GM23338 (cell line): ENCODE results near the gene FAM136A. TPM values are rescaled to one million over a fixed set of nuclear protein-coding genes. Genes with fewer than 3 reads are reported as not detected.

Source experiments
- ATAC-seq: fragments of 200-7000 bp; cut with Tn5 transposase; 3 replicates; pipeline ENCODE4 v1.9.1; 2020
- DNase-seq: peaks from one replicate; pipeline ENCODE4 v3.0.0-alpha.2; 2015; ENCODE audit warnings: low spot score
- H2AFZ ChIP-seq: fragments of 200-600 bp; sonication (generic); 2 replicates; pipeline ENCODE4 v1.8.0; 2016; ENCODE audit warnings: antibody characterized with exemption, mild to moderate bottlenecking, moderate library complexity
- H3F3A ChIP-seq: fragments of 200-600 bp; sonication (generic); replicated peaks from 2 replicates; pipeline ENCODE4 v1.8.0; 2017; ENCODE audit warnings: antibody characterized with exemption, mixed run types, low read depth
- H3K27ac ChIP-seq: fragments of 200-600 bp; sonication (generic); 2 replicates; pipeline ENCODE4 v1.6.1; 2016; ENCODE audit warnings: low read depth
- H3K27me3 ChIP-seq: fragments of 200-600 bp; sonication (generic); 2 replicates; pipeline ENCODE4 v1.8.0; 2016; ENCODE audit warnings: mild to moderate bottlenecking, mixed run types, moderate library complexity; ENCODE audit not compliant: insufficient read depth
- H3K36me3 ChIP-seq: fragments of 200-600 bp; sonication (generic); 2 replicates; pipeline ENCODE4 v1.8.0; 2016; ENCODE audit warnings: mild to moderate bottlenecking; ENCODE audit not compliant: insufficient read depth
- H3K4me1 ChIP-seq: fragments of 200-600 bp; sonication (generic); 2 replicates; pipeline ENCODE4 v1.8.0; 2016; ENCODE audit warnings: mild to moderate bottlenecking, moderate library complexity; ENCODE audit not compliant: insufficient read depth
- H3K4me2 ChIP-seq: fragments of 200-600 bp; sonication (generic); 2 replicates; pipeline ENCODE4 v1.7.1; 2017; ENCODE audit warnings: mixed run types
- H3K4me3 ChIP-seq: fragments of 200-600 bp; sonication (generic); 2 replicates; pipeline ENCODE4 v1.6.1; 2016; ENCODE audit warnings: mixed run types
- H3K79me2 ChIP-seq: fragments of 200-600 bp; sonication (generic); replicated peaks from 2 replicates; pipeline ENCODE4 v1.8.0; 2017; ENCODE audit warnings: mild to moderate bottlenecking; ENCODE audit not compliant: insufficient read depth
- H3K9me2 ChIP-seq: fragments of 200-600 bp; sonication (generic); 2 replicates; pipeline ENCODE4 v1.8.0; 2017; ENCODE audit not compliant: insufficient read depth
- H4K20me1 ChIP-seq: fragments of 200-600 bp; sonication (generic); replicated peaks from 2 replicates; pipeline ENCODE4 v1.8.0; 2017; ENCODE audit warnings: mild to moderate bottlenecking; ENCODE audit not compliant: insufficient read depth
- H3K27ac Mint-ChIP-seq: 2 replicates; pipeline ENCODE4 v1.8.0; 2020; ENCODE audit warnings: inconsistent platforms, mild to moderate bottlenecking, moderate library complexity, mixed read lengths
- H3K27me3 Mint-ChIP-seq: 3 replicates; pipeline ENCODE4 v1.8.0; 2022; ENCODE audit warnings: low read depth, mild to moderate bottlenecking, moderate library complexity, mixed read lengths, inconsistent platforms; ENCODE audit not compliant: insufficient read depth, poor library complexity
- H3K36me3 Mint-ChIP-seq: 3 replicates; pipeline ENCODE4 v1.8.0; 2021; ENCODE audit warnings: low read depth, mild to moderate bottlenecking, inconsistent platforms, moderate library complexity, mixed read lengths
- H3K4me1 Mint-ChIP-seq: 3 replicates; pipeline ENCODE4 v1.8.0; 2020; ENCODE audit warnings: mild to moderate bottlenecking, inconsistent platforms, mixed read lengths
- H3K4me3 Mint-ChIP-seq: 3 replicates; pipeline ENCODE4 v1.8.0; 2021; ENCODE audit warnings: moderate library complexity, mild to moderate bottlenecking, inconsistent platforms, mixed read lengths
- H3K9me3 Mint-ChIP-seq: 3 replicates; pipeline ENCODE4 v1.8.0; 2020; ENCODE audit warnings: moderate library complexity, mild to moderate bottlenecking, inconsistent platforms, mixed read lengths
- CREB1 ChIP-seq: fragments of 250-450 bp; sonication (Bioruptor Pico); IDR thresholded peaks from 2 replicates; pipeline ENCODE4 v1.5.0; 2020; ENCODE audit warnings: low read depth, mild to moderate bottlenecking, moderate library complexity
- EZH2 ChIP-seq: fragments of 200-600 bp; sonication (generic); IDR thresholded peaks from one replicate; pipeline ENCODE4 v1.8.0; 2017; ENCODE audit warnings: antibody characterized with exemption, mild to moderate bottlenecking, low read depth; ENCODE audit not compliant: unreplicated experiment
- EZH2phosphoT487 ChIP-seq: fragments of 200-600 bp; sonication (generic); IDR thresholded peaks from one replicate; pipeline ENCODE4 v1.8.1; 2018; ENCODE audit warnings: antibody characterized with exemption; ENCODE audit not compliant: unreplicated experiment
- JUNB ChIP-seq: IDR thresholded peaks from one replicate; pipeline ENCODE4 v1.6.1; 2016; ENCODE audit warnings: antibody characterized with exemption; ENCODE audit not compliant: unreplicated experiment
- NANOG ChIP-seq: IDR thresholded peaks from 2 replicates; pipeline ENCODE4 v1.6.1; 2016; ENCODE audit warnings: antibody characterized with exemption, borderline replicate concordance
- POLR2AphosphoS5 ChIP-seq: IDR thresholded peaks from 2 replicates; pipeline ENCODE4 v1.6.1; 2016; ENCODE audit warnings: antibody characterized with exemption, low read depth
- STAT1 ChIP-seq: IDR thresholded peaks from one replicate; pipeline ENCODE4 v1.6.1; 2016; ENCODE audit warnings: antibody characterized with exemption; ENCODE audit not compliant: unreplicated experiment
- ZNF114 ChIP-seq: fragments of 250-450 bp; sonication (Bioruptor Pico); IDR thresholded peaks from 2 replicates; pipeline ENCODE4 v1.5.0; 2020; ENCODE audit warnings: mild to moderate bottlenecking, moderate library complexity
- ZNF331 ChIP-seq: fragments of 250-450 bp; sonication (Bioruptor Pico); IDR thresholded peaks from 2 replicates; pipeline ENCODE4 v1.5.0; 2020; ENCODE audit warnings: low read depth, mild to moderate bottlenecking, moderate library complexity
- polyA plus RNA-seq: library from polyadenylated mRNA; unstranded; fragments of >200 nt; fragmentation: Nextera tagmentation; extraction: Ambion mirVana; gene quantifications from 2 replicates; pipeline ENCODE4 v1.2.1, GENCODE V29; 2016
- total RNA-seq: library from RNA; depleted of rRNA; stranded (reverse); fragments of >200 nt; shearing (Covaris generic); gene quantifications from 2 replicates; pipeline ENCODE4 v1.2.3, GENCODE V29; 2014
- TF ChIP-seq, protein P1 (sequence below): fragments of 250-450 bp; sonication (Bioruptor Pico); IDR thresholded peaks from 2 replicates; pipeline ENCODE4 v1.5.0; 2020; ENCODE audit warnings: mild to moderate bottlenecking, moderate library complexity
- TF ChIP-seq, protein P2 (sequence below): IDR thresholded peaks from 2 replicates; pipeline ENCODE4 v1.6.1; 2016; ENCODE audit warnings: antibody characterized with exemption
- TF ChIP-seq, protein P3 (sequence below), 2 experiments: fragments of 200-600 bp in 1 of 2; sonication (generic) in 1 of 2; conservative IDR thresholded peaks; 2 replicates each; pipeline versions ENCODE4 v1.5.1 to v1.6.1; 2016 to 2017; ENCODE audit warnings: antibody characterized with exemption in 2 of 2, low read depth in 2 of 2, mild to moderate bottlenecking in 2 of 2, moderate library complexity in 1 of 2
- TF ChIP-seq, protein P4 (sequence below): IDR thresholded peaks from one replicate; pipeline ENCODE4 v1.6.1; 2018; ENCODE audit warnings: antibody characterized with exemption; ENCODE audit not compliant: unreplicated experiment

The FAM136A gene
- total and polyA plus RNA-seq, 2 experiments from 2014 or later = 115 to 150 TPM

DNA sequence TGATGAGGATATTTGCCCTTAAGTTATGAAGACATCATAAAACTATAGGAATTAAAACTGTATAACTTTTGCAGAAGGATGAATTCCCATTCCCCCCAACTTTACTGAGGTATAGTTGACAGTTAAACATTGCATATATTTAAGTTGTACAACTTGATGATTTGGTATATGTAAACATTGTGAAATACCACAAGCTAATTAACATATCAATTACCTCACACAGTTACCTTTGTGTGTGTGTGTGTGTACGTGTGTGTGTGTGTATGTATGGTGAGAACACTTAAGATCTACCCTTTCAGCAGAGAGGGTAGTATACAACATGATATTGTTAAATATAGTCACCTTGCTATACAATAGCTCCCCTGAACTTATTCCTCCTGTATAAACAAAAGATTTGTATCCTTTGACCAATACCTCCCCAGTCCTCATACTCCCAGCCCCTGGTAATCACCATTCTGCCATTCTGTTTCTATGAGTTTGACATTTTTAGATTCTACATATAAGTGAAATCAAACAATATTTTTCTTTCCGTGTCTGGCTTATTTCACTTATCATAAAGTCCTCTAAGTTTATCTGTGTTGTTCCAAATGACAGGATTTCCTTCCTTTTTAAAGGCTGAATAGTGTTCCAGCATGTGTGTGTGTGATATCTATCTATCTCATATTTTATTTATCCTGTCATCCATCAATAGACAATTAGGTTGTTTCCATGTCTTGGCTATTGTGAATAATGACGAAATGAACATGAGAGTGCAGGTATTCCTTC, 48.2 kb upstream of the FAM136A start:
- no peak overlapping the region for H3K27ac ChIP-seq
- H3F3A ChIP-seq = no peaks in the 10 kb centered on the region
- no peaks in the 10 kb centered on the region for H3K27me3 ChIP-seq
- no peak overlapping the region for H3K4me2 ChIP-seq
- DNase-seq (no peak), ATAC-seq (no peak)
- peaks cover 11% of the 10 kb centered on the region for H3K27me3 Mint-ChIP-seq
- H3K4me3 ChIP-seq = no peak overlapping the region
- H3K9me2 ChIP-seq = no peaks in the 10 kb centered on the region
- H3K9me3 Mint-ChIP-seq = no peaks in the 10 kb centered on the region; the same call in 2 of the 3 replicates
- H2AFZ ChIP-seq = no peak overlapping the region
- no peak overlapping the region for H3K27ac Mint-ChIP-seq
- H3K4me1 Mint-ChIP-seq = peaks cover 2% of the 10 kb centered on the region; the same call in 1 of the 3 replicates
- TF ChIP-seq NANOG (no peak), STAT1 (no peak), ZNF114 (CRISPR knock-in tag) (no peak), ZNF331 (CRISPR knock-in tag) (no peak), EZH2phosphoT487 (no peak), EZH2 (no peak), POLR2AphosphoS5 (no peak), CREB1 (CRISPR knock-in tag) (no peak), JUNB (no peak)
- TF ChIP-seq, protein P1, sequence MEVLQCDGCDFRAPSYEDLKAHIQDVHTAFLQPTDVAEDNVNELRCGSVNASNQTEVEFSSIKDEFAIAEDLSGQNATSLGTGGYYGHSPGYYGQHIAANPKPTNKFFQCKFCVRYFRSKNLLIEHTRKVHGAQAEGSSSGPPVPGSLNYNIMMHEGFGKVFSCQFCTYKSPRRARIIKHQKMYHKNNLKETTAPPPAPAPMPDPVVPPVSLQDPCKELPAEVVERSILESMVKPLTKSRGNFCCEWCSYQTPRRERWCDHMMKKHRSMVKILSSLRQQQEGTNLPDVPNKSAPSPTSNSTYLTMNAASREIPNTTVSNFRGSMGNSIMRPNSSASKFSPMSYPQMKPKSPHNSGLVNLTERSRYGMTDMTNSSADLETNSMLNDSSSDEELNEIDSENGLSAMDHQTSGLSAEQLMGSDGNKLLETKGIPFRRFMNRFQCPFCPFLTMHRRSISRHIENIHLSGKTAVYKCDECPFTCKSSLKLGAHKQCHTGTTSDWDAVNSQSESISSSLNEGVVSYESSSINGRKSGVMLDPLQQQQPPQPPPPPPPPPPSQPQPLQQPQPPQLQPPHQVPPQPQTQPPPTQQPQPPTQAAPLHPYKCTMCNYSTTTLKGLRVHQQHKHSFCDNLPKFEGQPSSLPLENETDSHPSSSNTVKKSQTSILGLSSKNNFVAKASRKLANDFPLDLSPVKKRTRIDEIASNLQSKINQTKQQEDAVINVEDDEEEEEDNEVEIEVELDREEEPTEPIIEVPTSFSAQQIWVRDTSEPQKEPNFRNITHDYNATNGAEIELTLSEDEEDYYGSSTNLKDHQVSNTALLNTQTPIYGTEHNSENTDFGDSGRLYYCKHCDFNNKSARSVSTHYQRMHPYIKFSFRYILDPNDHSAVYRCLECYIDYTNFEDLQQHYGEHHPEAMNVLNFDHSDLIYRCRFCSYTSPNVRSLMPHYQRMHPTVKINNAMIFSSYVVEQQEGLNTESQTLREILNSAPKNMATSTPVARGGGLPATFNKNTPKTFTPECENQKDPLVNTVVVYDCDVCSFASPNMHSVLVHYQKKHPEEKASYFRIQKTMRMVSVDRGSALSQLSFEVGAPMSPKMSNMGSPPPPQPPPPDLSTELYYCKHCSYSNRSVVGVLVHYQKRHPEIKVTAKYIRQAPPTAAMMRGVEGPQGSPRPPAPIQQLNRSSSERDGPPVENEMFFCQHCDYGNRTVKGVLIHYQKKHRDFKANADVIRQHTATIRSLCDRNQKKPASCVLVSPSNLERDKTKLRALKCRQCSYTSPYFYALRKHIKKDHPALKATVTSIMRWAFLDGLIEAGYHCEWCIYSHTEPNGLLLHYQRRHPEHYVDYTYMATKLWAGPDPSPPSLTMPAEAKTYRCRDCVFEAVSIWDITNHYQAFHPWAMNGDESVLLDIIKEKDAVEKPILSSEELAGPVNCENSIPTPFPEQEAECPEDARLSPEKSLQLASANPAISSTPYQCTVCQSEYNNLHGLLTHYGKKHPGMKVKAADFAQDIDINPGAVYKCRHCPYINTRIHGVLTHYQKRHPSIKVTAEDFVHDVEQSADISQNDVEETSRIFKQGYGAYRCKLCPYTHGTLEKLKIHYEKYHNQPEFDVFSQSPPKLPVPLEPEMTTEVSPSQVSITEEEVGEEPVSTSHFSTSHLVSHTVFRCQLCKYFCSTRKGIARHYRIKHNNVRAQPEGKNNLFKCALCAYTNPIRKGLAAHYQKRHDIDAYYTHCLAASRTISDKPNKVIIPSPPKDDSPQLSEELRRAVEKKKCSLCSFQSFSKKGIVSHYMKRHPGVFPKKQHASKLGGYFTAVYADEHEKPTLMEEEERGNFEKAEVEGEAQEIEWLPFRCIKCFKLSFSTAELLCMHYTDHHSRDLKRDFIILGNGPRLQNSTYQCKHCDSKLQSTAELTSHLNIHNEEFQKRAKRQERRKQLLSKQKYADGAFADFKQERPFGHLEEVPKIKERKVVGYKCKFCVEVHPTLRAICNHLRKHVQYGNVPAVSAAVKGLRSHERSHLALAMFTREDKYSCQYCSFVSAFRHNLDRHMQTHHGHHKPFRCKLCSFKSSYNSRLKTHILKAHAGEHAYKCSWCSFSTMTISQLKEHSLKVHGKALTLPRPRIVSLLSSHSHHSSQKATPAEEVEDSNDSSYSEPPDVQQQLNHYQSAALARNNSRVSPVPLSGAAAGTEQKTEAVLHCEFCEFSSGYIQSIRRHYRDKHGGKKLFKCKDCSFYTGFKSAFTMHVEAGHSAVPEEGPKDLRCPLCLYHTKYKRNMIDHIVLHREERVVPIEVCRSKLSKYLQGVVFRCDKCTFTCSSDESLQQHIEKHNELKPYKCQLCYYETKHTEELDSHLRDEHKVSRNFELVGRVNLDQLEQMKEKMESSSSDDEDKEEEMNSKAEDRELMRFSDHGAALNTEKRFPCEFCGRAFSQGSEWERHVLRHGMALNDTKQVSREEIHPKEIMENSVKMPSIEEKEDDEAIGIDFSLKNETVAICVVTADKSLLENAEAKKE = no peak
- TF ChIP-seq, protein P2, sequence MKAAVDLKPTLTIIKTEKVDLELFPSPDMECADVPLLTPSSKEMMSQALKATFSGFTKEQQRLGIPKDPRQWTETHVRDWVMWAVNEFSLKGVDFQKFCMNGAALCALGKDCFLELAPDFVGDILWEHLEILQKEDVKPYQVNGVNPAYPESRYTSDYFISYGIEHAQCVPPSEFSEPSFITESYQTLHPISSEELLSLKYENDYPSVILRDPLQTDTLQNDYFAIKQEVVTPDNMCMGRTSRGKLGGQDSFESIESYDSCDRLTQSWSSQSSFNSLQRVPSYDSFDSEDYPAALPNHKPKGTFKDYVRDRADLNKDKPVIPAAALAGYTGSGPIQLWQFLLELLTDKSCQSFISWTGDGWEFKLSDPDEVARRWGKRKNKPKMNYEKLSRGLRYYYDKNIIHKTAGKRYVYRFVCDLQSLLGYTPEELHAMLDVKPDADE = no peak
- TF ChIP-seq, protein P3, sequence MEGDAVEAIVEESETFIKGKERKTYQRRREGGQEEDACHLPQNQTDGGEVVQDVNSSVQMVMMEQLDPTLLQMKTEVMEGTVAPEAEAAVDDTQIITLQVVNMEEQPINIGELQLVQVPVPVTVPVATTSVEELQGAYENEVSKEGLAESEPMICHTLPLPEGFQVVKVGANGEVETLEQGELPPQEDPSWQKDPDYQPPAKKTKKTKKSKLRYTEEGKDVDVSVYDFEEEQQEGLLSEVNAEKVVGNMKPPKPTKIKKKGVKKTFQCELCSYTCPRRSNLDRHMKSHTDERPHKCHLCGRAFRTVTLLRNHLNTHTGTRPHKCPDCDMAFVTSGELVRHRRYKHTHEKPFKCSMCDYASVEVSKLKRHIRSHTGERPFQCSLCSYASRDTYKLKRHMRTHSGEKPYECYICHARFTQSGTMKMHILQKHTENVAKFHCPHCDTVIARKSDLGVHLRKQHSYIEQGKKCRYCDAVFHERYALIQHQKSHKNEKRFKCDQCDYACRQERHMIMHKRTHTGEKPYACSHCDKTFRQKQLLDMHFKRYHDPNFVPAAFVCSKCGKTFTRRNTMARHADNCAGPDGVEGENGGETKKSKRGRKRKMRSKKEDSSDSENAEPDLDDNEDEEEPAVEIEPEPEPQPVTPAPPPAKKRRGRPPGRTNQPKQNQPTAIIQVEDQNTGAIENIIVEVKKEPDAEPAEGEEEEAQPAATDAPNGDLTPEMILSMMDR (conservative IDR thresholded peaks at IDR 0.05; ENCODE audit: low read depth in 2 of 2) = no peak
- TF ChIP-seq, protein P4, sequence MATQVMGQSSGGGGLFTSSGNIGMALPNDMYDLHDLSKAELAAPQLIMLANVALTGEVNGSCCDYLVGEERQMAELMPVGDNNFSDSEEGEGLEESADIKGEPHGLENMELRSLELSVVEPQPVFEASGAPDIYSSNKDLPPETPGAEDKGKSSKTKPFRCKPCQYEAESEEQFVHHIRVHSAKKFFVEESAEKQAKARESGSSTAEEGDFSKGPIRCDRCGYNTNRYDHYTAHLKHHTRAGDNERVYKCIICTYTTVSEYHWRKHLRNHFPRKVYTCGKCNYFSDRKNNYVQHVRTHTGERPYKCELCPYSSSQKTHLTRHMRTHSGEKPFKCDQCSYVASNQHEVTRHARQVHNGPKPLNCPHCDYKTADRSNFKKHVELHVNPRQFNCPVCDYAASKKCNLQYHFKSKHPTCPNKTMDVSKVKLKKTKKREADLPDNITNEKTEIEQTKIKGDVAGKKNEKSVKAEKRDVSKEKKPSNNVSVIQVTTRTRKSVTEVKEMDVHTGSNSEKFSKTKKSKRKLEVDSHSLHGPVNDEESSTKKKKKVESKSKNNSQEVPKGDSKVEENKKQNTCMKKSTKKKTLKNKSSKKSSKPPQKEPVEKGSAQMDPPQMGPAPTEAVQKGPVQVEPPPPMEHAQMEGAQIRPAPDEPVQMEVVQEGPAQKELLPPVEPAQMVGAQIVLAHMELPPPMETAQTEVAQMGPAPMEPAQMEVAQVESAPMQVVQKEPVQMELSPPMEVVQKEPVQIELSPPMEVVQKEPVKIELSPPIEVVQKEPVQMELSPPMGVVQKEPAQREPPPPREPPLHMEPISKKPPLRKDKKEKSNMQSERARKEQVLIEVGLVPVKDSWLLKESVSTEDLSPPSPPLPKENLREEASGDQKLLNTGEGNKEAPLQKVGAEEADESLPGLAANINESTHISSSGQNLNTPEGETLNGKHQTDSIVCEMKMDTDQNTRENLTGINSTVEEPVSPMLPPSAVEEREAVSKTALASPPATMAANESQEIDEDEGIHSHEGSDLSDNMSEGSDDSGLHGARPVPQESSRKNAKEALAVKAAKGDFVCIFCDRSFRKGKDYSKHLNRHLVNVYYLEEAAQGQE = no peak
- no peaks in the 10 kb centered on the region for H3K36me3 ChIP-seq
- H3K4me3 Mint-ChIP-seq = no peak overlapping the region
- H3K4me1 ChIP-seq = no peaks in the 10 kb centered on the region
- no peaks in the 10 kb centered on the region for H4K20me1 ChIP-seq
- no peaks in the 10 kb centered on the region for H3K79me2 ChIP-seq
- no peaks in the 10 kb centered on the region for H3K36me3 Mint-ChIP-seq
